Testis (tissue), 3 donors: ENCODE data around the gene FHIT. TPM values are rescaled to one million over a fixed set of nuclear protein-coding genes. Genes with fewer than 3 reads are reported as not detected.

Experiments used
- DNase-seq: peaks from one replicate; pipeline ENCODE4 v3.0.0-alpha.2; 2019
- H3K27ac ChIP-seq, 2 donors: fragments of 200-600 bp; sonication (generic); one replicate each; pipeline ENCODE4 v1.5.1; 2019
- H3K27me3 ChIP-seq: fragments of 200-600 bp; sonication (generic); one replicate; pipeline ENCODE4 v1.5.1; 2019
- H3K36me3 ChIP-seq: fragments of 200-600 bp; sonication (generic); one replicate; pipeline ENCODE4 v1.5.1; 2017; ENCODE audit warnings: low read depth; ENCODE audit errors: missing control alignments
- H3K4me1 ChIP-seq: fragments of 200-600 bp; sonication (generic); one replicate; pipeline ENCODE4 v1.5.1; 2019
- H3K4me3 ChIP-seq, 2 donors: fragments of 200-600 bp; sonication (generic); one replicate each; pipeline ENCODE4 v1.5.1; 2017 to 2019
- H3K9me3 ChIP-seq: fragments of 200-600 bp; sonication (generic); one replicate; pipeline ENCODE4 v1.5.1; 2017
- CTCF ChIP-seq, 3 experiments: fragments of 450-650 bp in 2 of 3; fragments of 200-600 bp in 1 of 3; sonication (generic) in 1 of 3; IDR thresholded peaks; one replicate each; pipeline ENCODE4 v1.5.1; 2016 to 2019; ENCODE audit warnings: antibody characterized with exemption in 3 of 3, mild to moderate bottlenecking in 2 of 3, moderate library complexity in 1 of 3
- POLR2A ChIP-seq: fragments of 450-650 bp; IDR thresholded peaks from one replicate; pipeline ENCODE4 v1.6.1; 2017; ENCODE audit warnings: antibody characterized with exemption, mild to moderate bottlenecking, moderate library complexity
- WGBS, 2 donors: methylation state at CpG; one replicate each; pipeline ENCODE4 v1.1.5; 2018; 5-methylcytosine and 5-hydroxymethylcytosine counted together
- intact Hi-C: fragments of 100-400 bp; cut with DNase I; formaldehyde crosslinking; loops from one replicate; pipeline ENCODE4 v1.15.1; 2023; ENCODE audit warnings: low total_unique reads
- polyA plus RNA-seq: library from polyadenylated mRNA; stranded (reverse); fragments of 350-450 nt; fragmentation: Illumina TruSeq; extraction: RNeasy Lipid Tissue Mini Kit (QIAGEN cat#74804); gene quantifications from one replicate; pipeline ENCODE4 v1.2.3, GENCODE V29; 2014; ENCODE audit warnings: low read depth, low replicate concordance; ENCODE audit not compliant: insufficient read depth
- total RNA-seq, 2 donors: library from RNA; depleted of rRNA; stranded (reverse); fragments of >200 nt; gene quantifications; one replicate each; pipeline ENCODE4 v1.2.3, GENCODE V29; 2016

FHIT gene
- total and polyA plus RNA-seq, 3 donors from 2014 or later = 10.1 to 29.6 (median 15.5) TPM

- H3K36me3 ChIP-seq = no peaks in the 10 kb centered on the region
- WGBS, 2 donors = 84 to 85% methylated on average over 3 of the region's 3 CpGs
- H3K4me3 ChIP-seq = no peak overlapping the region
- no peak overlapping the region for H3K27ac ChIP-seq
- H3K4me1 ChIP-seq = no peaks in the 10 kb centered on the region
- DNase-seq = no peak
- no peaks in the 10 kb centered on the region for H3K9me3 ChIP-seq
- H3K27me3 ChIP-seq = no peaks in the 10 kb centered on the region
- intact Hi-C loops = no loop called here
- no peak for TF ChIP-seq POLR2A
- no peak for TF ChIP-seq CTCF (IDR thresholded peaks at IDR 0.05)
These were observed 1156.8 kb downstream of the FHIT start for GRCh38 chr3:60094392-60094947.

GRCh38 chr3:60090548-60090947 is 1160.7 kb downstream of the FHIT start:
- Histone ChIP-seq H3K4me1 (no peaks in the 10 kb centered on the region), H3K36me3 (no peaks in the 10 kb centered on the region), H3K9me3 (no peaks in the 10 kb centered on the region), H3K27me3 (no peaks in the 10 kb centered on the region), H3K4me3 (no peak overlapping the region), H3K27ac (no peak overlapping the region)
- TF ChIP-seq CTCF (IDR thresholded peaks at IDR 0.05) = no peak
- TF ChIP-seq POLR2A = no peak
- no peak for DNase-seq
- WGBS, 2 donors = 89 to 93% methylated on average over 3 of the region's 3 CpGs
- intact Hi-C loops = no loop called here

- Histone ChIP-seq H3K27ac (no peak overlapping the region), H3K36me3 (no peaks in the 10 kb centered on the region), H3K27me3 (no peaks in the 10 kb centered on the region), H3K4me3 (no peak overlapping the region), H3K4me1 (no peaks in the 10 kb centered on the region), H3K9me3 (no peaks in the 10 kb centered on the region)
- intact Hi-C loops = no loop called here
- WGBS, 2 donors = 67 to 94% methylated on average over 2 of the region's 2 CpGs
- TF ChIP-seq POLR2A = no peak
- no peak for TF ChIP-seq CTCF (IDR thresholded peaks at IDR 0.05)
- no peak for DNase-seq
These were observed 1164.4 kb downstream of the FHIT start for GRCh38 chr3:60086811-60087210.

- Histone ChIP-seq H3K4me3 (no peak overlapping the region), H3K9me3 (no peaks in the 10 kb centered on the region), H3K27ac (no peak overlapping the region), H3K4me1 (no peaks in the 10 kb centered on the region), H3K27me3 (no peaks in the 10 kb centered on the region), H3K36me3 (no peaks in the 10 kb centered on the region)
- no peak for DNase-seq
- intact Hi-C loops = no loop called here
- TF ChIP-seq POLR2A (no peak), CTCF (IDR thresholded peaks at IDR 0.05) (no peak)
These were observed 1165.6 kb downstream of the FHIT start for GRCh38 chr3:60085649-60086048.

GRCh38 chr3:60081381-60082095 is 1169.7 kb downstream of the FHIT start:
- 69 to 76% methylated on average over 5 of the region's 5 CpGs for WGBS, 2 donors
- no peak overlapping the region for H3K27ac ChIP-seq
- H3K27me3 ChIP-seq = no peaks in the 10 kb centered on the region
- H3K4me3 ChIP-seq = no peak overlapping the region
- no peaks in the 10 kb centered on the region for H3K4me1 ChIP-seq
- no peaks in the 10 kb centered on the region for H3K9me3 ChIP-seq
- TF ChIP-seq POLR2A (no peak), CTCF (IDR thresholded peaks at IDR 0.05) (no peak)
- H3K36me3 ChIP-seq = no peaks in the 10 kb centered on the region
- intact Hi-C loops = no loop called here
- no peak for DNase-seq
